HG03354 (cell line): ENCODE measurements around the gene LSR.
"Not testable (repeated sequence)": the region's sequence is repeated elsewhere in the genome, so short reads cannot be mapped to it uniquely, and the experiment has no call there.

Source experiments
- ATAC-seq: cut with Tn5 transposase; IDR thresholded peaks from one replicate; pipeline ENCODE4 v1.9.1; 2021; ENCODE audit warnings: mild to moderate bottlenecking; ENCODE audit not compliant: unreplicated experiment, poor library complexity, severe bottlenecking

LSR gene

DNA sequence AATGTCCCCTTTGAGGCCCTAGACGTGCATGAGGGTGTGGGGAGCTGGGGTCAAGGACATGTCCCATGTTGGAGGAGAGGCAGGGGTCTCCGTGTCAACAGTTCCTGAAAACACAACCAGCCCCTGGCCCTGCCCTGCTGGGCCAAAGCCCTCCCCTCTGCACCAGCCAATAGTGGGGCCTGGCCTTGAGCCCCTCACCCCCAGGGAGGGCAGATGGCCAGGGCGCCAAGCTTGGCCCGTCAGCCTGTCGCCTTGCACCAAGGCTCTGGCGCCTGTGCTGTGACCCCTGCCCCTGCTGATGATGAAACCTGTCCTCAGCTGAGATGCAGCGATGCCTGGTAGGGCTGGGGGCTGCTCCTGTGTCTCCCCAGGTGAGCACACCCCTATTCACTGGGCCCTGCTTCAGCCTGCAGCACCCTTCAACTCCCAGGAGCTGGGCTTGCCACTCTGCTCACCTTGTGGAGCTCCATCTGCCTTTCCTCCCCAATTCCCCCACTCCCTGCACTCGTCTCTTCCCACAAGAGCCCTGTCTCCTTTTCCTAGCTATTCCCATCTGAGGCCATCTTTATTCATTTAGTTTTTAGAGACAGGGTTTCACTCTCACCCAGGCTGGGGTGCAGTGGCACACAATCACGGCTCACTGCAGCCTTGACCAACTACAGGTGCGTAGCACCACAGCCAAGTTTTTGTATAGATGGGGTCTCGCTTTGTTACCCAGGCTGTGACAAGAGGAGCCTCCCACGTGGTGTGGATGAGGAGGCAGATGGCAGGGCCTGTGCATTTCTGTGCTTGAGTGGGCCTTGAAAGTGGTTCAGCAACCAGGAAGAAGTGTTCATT lies 31.4 kb downstream of the LSR start:
- ATAC-seq: no peak

DNA sequence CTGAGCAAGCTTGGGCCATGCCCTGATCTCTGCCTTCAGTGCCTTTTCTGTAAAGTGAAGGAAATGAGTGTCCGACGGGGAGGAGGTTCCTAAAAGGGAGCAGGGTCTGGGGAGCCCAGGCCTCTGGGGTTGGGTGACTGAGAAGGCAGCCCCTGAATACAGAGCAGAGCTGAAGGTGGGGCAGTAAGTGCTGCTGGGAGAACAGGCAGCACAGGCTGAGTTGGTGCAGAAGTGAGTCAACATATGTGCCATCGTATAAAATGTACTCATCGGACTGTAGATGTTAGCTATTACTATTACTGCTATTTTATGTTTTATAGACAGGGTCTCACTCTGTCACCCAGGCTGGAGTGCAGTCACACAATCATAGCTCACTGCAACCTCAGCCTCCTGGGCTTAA lies 32.5 kb downstream of the LSR start:
- no peak for ATAC-seq

DNA sequence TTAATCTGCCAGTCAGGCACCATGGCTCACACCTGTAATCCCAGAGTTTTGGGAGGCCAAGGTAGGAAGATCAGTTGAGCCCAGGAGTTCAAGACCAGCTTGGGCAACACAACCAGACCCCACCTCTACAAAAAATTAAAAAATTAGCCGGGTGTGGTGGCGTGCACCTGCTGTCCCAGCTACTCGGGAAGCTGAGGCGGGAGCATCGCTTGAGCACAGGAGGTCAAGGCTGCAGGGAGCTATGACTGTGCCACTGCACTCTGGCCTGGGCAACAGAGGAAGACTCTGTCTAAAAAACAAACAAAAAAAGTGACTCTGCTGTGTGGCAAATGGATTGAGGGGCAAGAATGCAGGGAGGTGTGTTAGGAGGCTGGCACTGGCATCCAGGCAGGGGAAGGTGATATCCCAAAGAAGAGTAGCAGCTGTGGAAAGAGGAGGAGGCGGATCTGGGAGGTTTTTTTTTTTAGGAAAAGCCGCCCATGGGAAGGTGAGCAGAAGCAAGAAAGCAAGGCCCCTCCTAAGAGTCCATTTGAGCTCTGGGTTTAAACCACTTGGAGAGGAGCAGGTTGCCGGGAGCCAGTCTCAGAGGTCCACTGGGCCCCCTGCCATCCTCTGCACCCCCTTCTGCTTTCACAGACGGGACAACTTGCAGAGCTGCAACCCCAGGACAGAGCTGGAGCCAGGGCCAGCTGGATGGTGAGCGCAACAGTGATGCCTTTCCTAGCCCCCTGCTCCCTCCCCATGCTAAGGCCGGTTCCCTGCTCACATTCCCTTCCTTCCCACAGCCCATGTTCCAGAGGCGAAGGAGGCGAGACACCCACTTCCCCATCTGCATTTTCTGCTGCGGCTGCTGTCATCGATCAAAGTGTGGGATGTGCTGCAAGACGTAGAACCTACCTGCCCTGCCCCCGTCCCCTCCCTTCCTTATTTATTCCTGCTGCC lies 35.6 kb downstream of the LSR start:
- no peak for ATAC-seq

DNA sequence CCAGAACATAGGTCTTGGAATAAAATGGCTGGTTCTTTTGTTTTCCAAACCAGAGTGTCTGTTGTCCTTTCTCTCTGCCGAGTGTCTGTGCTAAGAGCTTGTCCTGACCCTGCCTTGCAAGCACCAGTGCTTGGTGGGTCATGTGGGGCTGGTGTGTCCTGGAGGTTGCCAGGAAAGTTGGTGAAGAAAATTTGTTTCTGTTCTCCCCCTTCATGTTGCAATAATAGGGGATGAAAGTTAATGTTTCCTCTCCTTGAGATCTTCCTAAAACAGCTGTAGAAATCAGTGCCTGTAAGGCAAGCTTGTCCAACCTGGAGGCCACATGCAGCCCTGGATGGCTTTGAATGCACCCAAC lies 36.3 kb downstream of the LSR start:
- no peak for ATAC-seq

DNA sequence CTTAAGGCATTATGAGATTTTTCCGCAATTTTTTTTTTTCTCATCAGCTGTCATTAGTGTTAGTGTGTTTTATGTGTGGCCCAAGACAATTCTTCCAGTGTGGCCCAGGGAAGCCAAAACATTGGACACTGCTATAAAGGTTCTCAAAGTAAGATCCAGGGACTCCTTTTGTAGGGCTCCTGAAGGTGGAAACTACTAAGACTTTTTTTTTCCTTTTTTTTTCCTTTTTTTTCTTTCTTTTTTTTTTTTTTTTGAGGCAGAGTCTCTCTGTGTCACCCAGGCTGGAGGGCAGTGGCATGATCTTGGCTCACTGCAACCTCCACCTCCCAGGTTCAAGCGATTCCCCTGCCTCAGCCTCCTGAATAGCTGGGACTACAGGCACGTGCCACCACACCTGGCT lies 36.7 kb downstream of the LSR start:
- ATAC-seq: not testable (repeated sequence)

DNA sequence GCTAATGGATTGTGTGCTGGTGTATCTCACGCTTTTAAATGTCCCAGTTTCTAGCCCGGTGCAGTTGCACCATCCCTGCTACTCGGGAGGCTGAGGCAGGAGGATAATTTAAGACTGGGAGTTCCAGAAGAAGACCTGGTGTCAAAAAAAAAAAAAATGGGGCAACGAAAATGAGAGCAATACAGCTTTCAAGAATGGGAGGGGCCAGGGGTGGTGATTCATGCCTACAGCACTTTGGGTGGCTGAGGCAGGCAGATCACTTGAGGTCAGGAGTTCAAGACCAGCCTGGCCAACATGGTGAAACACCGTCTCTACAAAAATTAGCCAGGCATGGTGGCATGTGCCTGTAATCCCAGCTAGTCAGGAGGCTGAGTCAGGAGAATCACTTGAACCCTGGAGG lies 37.3 kb downstream of the LSR start:
- not testable (repeated sequence) for ATAC-seq

DNA sequence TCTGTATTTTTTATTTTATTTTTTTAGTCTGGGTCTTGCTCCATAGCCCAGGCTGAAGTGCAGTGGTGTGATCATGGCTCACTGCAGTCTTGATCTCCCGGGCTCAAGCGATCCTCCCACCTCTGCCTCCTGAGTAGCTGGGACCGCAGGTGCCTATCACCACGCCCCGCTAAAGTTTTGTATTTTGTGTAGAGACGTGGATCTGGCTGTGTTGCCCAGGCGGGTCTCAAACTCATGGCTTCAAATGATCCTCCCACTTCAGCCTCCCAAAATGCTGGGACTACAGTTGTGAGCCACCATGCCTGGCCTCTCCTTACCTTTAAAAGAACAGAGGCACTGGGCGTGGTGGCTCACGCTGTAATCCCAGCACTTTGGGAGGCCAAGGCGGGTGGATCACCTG lies 38.9 kb downstream of the LSR start:
- no peak for ATAC-seq

DNA sequence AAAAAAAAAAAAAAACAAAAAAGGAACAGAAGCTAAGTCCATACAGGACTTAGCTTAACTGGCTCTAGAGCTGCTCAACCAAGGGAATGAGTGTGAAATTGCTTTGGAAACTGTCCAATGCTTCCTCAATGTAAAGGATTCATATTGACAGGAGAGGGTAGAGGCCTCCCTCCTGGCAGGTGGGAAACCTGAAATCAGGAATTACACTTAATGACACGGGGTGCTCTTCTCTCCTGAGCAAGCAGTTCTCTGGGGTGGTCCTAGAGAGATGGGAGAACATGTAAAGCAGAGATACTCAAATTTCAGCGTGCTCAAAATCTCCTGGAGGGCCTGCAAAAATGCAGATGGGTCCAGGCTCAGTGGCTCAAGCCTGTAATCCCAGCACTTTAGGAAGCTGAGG lies 39.5 kb downstream of the LSR start:
- ATAC-seq: no peak

DNA sequence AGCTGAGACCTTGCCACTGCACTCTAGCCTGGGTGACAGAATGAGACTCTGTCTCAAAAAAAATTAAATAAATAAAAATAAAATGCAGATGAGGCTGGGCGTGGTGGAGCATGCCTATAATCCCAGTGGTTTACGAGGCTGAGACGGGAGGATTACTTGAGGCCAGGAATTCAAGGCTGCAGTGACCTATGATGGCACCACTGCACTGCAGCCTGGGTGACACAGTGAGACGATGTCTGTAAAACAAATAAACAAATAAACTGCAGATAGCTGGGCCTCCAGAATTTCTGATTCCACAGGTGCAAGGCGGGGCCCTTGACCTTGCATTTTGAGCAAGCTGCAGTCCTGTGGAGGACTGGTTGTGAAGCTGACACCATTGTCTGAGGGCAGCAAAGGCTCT lies 40.1 kb downstream of the LSR start:
- no peak for ATAC-seq

DNA sequence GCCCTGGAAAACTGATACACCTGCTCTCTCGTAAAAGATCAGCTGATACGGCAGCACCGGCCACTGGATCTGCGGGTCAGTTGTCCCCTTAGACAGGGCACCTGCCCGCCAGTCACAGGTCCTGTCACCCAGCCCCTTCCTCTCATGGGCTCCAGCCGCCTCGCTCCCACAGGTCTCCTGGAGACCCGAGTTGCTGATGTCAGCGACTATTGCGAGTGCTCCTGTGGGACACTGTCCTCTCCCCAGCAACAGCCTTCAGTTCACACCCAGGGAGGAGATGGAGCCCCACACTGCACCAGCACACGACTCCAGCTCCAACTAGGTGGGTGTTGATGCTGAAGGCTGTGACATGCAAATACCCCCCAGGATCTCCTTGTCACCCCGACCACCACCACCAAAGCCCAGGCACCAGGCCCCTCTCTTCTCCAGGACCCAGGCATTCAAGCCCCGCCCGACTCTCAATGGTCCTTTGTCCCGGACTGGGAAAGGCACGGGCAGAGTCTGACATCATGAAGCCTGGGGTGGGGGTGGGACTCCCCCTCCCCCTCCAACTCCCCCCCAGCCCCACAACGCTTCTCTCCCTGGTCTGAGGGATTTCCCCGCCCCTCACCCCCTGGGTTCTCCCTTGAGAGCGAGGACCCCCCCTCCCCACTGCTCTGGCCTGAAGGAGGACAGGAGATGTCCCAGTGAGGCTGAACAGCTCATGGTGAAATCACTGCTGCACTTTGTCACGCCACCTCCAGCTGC lies 41.8 kb downstream of the LSR start:
- no peak for ATAC-seq

DNA sequence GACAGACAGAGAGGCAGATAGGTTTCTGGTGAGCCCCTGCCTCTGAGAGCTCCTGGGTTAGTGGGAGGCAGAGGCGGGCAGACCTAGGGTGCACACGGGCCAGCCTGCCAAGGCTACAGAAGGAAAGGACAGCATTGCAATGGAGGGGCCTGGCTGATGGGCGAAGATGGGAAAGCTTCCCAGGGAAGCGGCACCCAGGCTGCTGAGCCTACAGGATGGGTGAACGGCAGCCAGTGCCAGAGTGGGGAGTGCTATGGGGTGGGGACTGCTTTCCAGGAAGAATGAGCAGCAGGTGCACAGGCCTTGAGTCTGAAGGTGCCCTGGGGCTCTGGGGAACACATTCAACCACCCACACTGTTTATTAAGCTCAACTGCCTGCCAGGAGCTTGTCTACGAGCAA lies 42.5 kb downstream of the LSR start:
- no peak for ATAC-seq

DNA sequence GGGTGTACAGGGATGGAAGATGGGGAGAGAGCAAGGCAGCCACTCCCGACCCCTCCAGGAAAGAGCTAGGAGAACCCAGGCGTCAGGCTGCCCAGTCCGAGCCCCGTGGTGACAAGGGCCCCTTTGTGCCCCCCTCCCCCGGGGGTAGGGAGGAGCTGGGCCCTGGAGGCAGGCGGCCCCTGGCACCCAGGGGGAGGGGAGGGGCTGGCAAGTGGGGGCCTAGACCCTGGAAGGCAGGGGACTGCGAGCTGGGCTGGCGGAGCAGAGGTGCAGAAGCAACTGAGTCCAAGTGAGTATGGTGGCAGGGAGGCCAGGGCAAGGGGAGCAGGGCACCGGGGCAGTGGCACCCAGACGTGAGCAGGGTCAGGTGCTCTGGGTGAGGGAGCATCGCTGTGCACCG lies 43.1 kb downstream of the LSR start, which contains the start of gene MAG:
TSS of gene MAG (plus strand) at position 246 of the 400 bp plus-strand sequence. CDS start 3,248 bp downstream, outside the sequence.
- ATAC-seq: no peak

DNA sequence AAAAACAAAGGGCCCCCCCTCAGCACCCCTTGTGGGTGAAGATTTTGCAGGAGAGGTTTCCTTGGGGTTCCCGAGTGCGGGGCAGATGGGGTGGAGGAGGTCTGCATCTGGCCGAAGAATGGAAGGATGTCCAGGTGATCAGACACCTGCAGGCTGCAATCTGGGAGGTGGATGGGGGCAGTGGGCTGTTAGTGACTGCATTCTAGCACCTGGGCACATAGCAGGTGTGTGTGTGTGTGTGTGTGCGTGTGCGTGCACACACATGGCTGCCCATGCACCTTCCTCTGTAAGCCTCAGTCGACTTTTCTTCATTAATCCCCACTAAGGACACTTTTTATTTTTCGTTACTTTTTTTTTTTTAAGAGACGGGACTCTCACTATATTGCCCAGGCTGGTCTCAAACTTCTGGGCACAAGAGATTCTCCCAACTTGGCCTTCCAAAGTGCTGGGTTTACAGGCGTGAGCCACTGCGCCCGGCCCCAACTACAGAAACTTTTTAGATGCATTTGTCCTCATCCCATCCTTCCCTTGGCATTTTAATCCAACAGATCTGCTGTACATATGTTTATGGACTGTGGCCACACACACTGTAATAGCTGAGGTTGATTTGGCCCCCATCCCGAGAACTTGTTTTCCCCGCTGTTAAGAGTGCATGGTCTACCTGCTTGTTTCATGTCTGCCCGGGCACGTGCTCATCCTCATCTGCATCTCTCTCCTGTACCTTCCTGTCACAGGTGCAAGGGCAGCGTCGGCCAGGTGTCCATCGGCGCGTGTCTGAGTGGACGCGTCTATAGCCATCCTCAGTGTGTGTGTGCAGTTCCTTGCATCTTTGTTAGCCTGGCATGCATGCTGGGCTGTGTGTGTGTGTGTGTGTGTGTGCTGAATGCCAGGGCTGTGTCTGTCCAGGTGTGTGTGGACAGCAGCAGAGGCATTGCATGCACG lies 43.9 kb downstream of the LSR start:
- no peak for ATAC-seq

DNA sequence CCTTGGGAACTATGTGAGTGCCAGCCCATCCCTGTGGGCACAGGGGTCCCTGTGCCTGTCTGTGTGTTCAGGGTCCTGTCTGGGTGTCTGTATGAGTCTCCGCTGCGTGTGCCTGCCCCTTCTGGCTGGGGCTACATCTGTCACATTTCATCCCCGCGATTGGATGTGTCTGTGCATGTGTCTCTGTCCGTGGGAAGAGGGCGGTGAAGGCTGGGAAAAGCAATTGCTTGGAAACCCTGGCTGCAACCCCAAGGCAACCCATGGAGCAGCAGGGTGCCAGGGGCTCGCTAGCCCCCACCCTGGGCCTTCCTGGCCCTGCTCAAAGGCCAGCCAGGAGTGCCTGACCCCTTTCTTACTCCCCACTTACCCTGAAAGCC lies 44.5 kb downstream of the LSR start:
- no peak for ATAC-seq

DNA sequence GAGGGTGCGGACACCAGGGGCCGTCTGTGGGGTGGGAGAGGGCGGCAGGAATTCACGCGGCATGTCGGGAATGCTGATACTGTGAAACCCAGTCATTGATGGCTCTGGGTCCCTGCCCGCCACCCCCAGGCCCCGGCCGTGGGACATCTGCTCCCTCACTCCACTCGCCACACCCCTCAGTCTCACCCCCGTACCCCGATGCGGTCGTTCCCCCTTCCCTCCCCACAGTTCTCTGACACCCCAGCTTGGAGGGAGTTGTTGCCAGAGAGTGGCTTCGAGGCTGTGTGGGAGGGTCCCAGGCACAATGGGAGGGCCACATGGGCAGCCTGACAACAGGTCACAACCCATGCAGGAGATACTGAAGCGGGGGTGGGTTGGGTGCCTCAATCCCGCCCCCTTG lies 45.0 kb downstream of the LSR start:
- ATAC-seq: no peak

DNA sequence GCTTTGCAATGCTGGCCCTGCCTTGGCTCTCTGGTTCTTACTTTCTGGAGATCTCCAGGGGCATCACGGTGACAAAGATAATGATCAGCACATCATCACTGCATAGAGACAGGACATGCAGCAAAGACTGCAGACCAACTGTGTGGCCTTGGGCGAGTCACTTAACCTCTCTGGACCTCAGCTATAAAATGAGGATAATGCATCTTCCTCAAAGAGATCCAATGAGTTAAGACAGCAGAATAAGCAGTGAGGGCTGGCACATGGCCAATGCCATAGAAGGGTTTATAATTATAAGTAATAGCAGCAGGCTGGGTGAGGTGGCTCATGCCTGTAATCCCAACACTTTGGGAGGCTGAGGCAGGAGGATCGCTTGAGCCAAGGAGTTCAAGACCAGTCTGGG lies 45.5 kb downstream of the LSR start:
- ATAC-seq: no peak

DNA sequence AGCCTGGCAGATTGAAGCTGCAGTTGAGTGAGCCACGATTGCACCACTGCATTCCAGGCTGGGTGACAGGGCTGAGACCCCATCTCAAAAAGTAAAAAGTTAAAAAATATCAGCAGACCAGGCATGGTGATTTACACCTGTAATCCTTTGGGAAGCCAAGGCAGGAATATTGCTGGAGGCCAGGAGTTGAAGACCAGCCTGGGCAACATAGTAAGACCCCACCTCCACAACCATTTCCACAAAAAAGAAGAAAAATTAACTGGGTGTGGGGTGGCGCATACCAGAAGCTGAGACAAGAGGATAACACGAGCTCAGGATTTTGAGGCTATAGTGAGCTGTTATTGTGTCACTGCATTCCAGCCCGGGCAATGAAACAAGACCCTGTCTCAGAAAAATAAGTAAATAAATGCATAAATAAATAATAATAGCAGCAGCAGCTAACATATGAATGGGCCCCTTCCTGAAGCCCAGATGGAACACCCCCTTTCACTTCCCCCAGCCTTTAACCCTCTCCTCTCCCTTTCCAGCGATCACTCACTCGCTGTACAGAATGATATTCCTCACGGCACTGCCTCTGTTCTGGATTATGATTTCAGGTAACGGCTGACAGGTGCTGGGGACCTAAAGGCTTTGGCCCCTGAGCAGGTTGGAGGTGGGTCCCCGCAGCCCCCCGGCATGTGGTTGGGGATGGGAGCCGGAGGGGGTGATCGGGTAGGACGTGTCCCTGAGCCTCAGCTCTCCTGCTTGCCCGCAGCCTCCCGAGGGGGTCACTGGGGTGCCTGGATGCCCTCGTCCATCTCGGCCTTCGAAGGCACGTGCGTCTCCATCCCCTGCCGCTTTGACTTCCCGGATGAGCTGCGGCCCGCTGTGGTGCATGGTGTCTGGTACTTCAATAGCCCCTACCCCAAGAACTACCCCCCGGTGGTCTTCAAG lies 46.3 kb downstream of the LSR start:
- ATAC-seq: no peak

DNA sequence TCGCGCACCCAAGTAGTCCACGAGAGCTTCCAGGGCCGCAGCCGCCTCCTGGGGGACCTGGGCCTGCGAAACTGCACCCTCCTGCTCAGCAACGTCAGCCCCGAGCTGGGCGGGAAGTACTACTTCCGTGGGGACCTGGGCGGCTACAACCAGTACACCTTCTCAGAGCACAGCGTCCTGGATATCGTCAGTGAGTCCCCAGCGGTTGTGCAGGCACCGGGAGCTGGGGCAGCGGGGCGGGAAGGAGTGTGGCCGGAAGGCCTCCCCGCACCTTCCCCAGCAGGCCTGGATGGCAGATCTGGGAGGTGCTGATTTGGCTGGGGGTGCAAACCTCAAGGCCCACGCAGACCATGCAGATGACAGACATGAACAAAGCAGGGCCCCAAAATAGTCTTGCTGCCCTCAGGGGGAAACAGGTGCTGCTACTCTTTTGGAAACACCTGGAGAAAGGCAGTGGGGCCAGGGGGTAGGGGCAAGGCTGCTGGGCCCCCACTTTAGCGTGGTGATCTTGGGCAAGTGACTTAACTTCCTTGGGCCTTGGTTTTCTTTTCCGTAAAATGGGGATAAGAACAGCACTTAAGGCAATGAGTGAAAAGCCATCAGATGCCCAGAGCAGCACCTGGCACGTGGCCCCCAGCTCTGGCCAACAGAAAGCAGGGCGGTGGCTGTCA lies 47.1 kb downstream of the LSR start:
- no peak for ATAC-seq
